Stomach (tissue), 4 donors: ENCODE results near the gene KIF21A.

Source experiments
- POLR2A ChIP-seq, 4 donors: fragments of 450-650 bp; IDR thresholded peaks; one replicate each; pipeline ENCODE4 v1.6.1; 2016; ENCODE audit warnings: antibody characterized with exemption in 4 of 4, control low read depth in 2 of 4, mild to moderate bottlenecking in 1 of 4, moderate library complexity in 1 of 4
- POLR2AphosphoS5 ChIP-seq, 3 donors: sonication (generic); formaldehyde crosslinking; IDR thresholded peaks; one replicate each; pipeline ENCODE4 v1.6.1; 2016; ENCODE audit warnings: antibody characterized with exemption in 3 of 3
- TF ChIP-seq, protein P1 (sequence below), 7 experiments: fragments of 450-650 bp in 4 of 7; fragments of 200-600 bp in 3 of 7; sonication (generic) in 3 of 7; IDR thresholded peaks; one replicate each; pipeline ENCODE4 v1.5.1; 2016 to 2019; ENCODE audit warnings: antibody characterized with exemption in 7 of 7, control low read depth in 2 of 7, mild to moderate bottlenecking in 1 of 7

- TF ChIP-seq, protein P1, sequence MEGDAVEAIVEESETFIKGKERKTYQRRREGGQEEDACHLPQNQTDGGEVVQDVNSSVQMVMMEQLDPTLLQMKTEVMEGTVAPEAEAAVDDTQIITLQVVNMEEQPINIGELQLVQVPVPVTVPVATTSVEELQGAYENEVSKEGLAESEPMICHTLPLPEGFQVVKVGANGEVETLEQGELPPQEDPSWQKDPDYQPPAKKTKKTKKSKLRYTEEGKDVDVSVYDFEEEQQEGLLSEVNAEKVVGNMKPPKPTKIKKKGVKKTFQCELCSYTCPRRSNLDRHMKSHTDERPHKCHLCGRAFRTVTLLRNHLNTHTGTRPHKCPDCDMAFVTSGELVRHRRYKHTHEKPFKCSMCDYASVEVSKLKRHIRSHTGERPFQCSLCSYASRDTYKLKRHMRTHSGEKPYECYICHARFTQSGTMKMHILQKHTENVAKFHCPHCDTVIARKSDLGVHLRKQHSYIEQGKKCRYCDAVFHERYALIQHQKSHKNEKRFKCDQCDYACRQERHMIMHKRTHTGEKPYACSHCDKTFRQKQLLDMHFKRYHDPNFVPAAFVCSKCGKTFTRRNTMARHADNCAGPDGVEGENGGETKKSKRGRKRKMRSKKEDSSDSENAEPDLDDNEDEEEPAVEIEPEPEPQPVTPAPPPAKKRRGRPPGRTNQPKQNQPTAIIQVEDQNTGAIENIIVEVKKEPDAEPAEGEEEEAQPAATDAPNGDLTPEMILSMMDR (IDR thresholded peaks at IDR 0.05): no peak
- TF ChIP-seq POLR2A (IDR thresholded peaks at IDR 0.05) (no peak), POLR2AphosphoS5 (IDR thresholded peaks at IDR 0.05) (no peak)
These were observed 164 bp downstream of the KIF21A start for GRCh38 chr12:39442831-39443080.
